GM12873 (cell line): ENCODE measurements around the gene HARBI1.

Experiments used
- CTCF ChIP-seq: IDR thresholded peaks from 2 replicates; pipeline ENCODE4 v1.5.1; 2012; ENCODE audit warnings: low read depth, mild to moderate bottlenecking, moderate library complexity, low read length, control low read depth; ENCODE audit not compliant: insufficient read depth; ENCODE audit errors: missing control alignments

HARBI1 gene

GRCh38 chr11:46559815-46560214 lies 57.2 kb downstream of the HARBI1 start:
- no peak for TF ChIP-seq CTCF

- no peak for TF ChIP-seq CTCF
Measured at GRCh38 chr11:46557684-46558151, 59.3 kb downstream of the HARBI1 start.

- TF ChIP-seq CTCF = no peak
Measured at GRCh38 chr11:46555267-46556054, 61.6 kb downstream of the HARBI1 start.

GRCh38 chr11:46554213-46555147 lies 62.5 kb downstream of the HARBI1 start:
- TF ChIP-seq CTCF = no peak

- TF ChIP-seq CTCF = no peak
Measured at GRCh38 chr11:46553814-46554212, 63.2 kb downstream of the HARBI1 start.
